Gastrocnemius medialis (tissue), 4 donors: ENCODE measurements around the gene PCDHA3.

Experiments used
- CTCF ChIP-seq, 5 experiments: fragments of 450-650 bp in 3 of 5; fragments of 200-600 bp in 2 of 5; sonication (generic) in 2 of 5; IDR thresholded peaks in 4 of 5; conservative IDR thresholded peaks in 1 of 5; 1 replicate in 4 of 5; 2 replicates in 1 of 5; pipeline ENCODE4 v1.5.1; 2016 to 2019; ENCODE audit warnings: antibody characterized with exemption in 5 of 5, mild to moderate bottlenecking in 3 of 5, moderate library complexity in 3 of 5
- POLR2A ChIP-seq, 2 donors: fragments of 450-650 bp; IDR thresholded peaks; one replicate each; pipeline ENCODE4 v1.6.1; 2017; ENCODE audit warnings: antibody characterized with exemption in 2 of 2, mild to moderate bottlenecking in 2 of 2, moderate library complexity in 2 of 2

- no peak for TF ChIP-seq CTCF (IDR thresholded peaks at IDR 0.05 in 4 of 5, conservative IDR thresholded peaks at IDR 0.05 in 1 of 5)
- no peak for TF ChIP-seq POLR2A (IDR thresholded peaks at IDR 0.05)
Measured at GRCh38 chr5:140767444-140767843, 33.4 kb upstream of the PCDHA3 start.
